ENCODE results near the gene SCN2B.

Gene SCN2B

DNA sequence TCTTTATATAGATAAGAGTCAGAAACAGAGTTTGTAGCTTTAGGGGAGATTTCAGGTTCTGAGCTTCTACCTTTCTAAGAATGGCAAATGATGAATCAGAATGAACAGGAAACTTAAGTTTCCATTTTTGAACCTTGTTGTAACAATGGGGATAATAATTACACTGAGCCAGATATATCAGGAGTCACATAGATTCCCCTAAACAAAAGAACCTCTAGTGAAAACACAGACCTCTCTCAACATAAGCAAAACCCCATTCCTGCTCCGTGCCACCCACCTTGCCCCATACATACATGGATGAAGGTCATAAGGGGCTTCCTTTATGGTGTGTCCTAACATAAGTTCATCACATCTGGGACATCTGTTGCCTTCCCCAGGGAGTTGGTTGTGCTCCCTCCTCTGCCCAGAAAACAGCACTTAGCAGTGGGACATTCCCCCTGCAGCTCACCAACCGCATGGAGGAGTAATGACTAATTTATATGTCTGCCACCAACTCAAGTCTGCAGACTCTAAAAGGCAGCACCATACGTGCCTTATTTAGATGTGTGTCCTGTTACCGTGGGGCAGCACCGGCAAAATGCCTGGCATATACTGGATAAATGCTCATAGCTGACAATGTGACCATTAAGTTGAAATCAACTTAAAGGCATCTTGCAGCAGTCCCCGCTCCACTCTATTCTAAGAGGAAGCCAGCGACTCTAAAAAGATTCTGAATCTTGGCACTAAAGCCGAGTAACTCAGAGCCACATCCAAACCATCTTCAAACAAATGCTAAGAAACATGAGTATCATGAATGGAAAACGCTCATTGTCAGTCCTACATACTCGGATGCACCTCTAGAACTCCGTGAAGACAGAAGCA lies 40.4 kb upstream of the SCN2B start:
- Histone ChIP-seq H3K4me3 (replicated peaks; ENCODE audit: insufficient read depth, low read length) (no peak overlapping the region), H3K27me3 (ENCODE audit: insufficient read depth, poor library complexity, severe bottlenecking) (no peaks in the 10 kb centered on the region), H3K27ac (replicated peaks) (no peak overlapping the region)
- no peak for DNase-seq (ENCODE audit: low read depth in 1 of 2, low spot score in 1 of 2)
- no peak for TF ChIP-seq POLR2AphosphoS5 (IDR thresholded peaks at IDR 0.05; ENCODE audit: low read depth)
- TF ChIP-seq, protein P1, sequence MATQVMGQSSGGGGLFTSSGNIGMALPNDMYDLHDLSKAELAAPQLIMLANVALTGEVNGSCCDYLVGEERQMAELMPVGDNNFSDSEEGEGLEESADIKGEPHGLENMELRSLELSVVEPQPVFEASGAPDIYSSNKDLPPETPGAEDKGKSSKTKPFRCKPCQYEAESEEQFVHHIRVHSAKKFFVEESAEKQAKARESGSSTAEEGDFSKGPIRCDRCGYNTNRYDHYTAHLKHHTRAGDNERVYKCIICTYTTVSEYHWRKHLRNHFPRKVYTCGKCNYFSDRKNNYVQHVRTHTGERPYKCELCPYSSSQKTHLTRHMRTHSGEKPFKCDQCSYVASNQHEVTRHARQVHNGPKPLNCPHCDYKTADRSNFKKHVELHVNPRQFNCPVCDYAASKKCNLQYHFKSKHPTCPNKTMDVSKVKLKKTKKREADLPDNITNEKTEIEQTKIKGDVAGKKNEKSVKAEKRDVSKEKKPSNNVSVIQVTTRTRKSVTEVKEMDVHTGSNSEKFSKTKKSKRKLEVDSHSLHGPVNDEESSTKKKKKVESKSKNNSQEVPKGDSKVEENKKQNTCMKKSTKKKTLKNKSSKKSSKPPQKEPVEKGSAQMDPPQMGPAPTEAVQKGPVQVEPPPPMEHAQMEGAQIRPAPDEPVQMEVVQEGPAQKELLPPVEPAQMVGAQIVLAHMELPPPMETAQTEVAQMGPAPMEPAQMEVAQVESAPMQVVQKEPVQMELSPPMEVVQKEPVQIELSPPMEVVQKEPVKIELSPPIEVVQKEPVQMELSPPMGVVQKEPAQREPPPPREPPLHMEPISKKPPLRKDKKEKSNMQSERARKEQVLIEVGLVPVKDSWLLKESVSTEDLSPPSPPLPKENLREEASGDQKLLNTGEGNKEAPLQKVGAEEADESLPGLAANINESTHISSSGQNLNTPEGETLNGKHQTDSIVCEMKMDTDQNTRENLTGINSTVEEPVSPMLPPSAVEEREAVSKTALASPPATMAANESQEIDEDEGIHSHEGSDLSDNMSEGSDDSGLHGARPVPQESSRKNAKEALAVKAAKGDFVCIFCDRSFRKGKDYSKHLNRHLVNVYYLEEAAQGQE (IDR thresholded peaks at IDR 0.05; ENCODE audit: insufficient replicate concordance, low read depth), result no peak
- TF ChIP-seq, protein P2, sequence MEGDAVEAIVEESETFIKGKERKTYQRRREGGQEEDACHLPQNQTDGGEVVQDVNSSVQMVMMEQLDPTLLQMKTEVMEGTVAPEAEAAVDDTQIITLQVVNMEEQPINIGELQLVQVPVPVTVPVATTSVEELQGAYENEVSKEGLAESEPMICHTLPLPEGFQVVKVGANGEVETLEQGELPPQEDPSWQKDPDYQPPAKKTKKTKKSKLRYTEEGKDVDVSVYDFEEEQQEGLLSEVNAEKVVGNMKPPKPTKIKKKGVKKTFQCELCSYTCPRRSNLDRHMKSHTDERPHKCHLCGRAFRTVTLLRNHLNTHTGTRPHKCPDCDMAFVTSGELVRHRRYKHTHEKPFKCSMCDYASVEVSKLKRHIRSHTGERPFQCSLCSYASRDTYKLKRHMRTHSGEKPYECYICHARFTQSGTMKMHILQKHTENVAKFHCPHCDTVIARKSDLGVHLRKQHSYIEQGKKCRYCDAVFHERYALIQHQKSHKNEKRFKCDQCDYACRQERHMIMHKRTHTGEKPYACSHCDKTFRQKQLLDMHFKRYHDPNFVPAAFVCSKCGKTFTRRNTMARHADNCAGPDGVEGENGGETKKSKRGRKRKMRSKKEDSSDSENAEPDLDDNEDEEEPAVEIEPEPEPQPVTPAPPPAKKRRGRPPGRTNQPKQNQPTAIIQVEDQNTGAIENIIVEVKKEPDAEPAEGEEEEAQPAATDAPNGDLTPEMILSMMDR (IDR thresholded peaks at IDR 0.05; ENCODE audit: insufficient read depth, low read length), result no peak
- no peak for TF ChIP-seq SPI1 (IDR thresholded peaks at IDR 0.05; ENCODE audit: borderline replicate concordance, low read depth)
- no peak for TF ChIP-seq GABPA (IDR thresholded peaks at IDR 0.05; ENCODE audit: low read depth)

DNA sequence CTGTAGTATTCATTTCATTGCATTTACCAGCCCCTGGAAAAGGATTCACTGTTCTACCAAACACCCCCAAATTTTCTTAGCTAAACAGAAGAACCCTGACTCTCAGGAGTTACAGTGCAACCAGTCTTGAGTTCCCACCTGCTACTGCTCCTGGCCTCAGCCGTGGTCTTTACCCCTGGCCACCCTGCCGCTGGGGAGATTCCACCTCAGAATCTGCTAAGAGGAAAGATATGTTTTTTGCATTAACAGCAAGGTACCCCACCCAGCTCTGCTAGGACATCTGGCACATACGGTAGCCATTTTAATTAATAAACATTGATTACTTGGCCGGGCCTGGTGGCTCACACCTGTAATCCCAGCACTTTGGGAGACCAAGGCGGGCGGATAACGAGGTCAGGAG lies 39.3 kb upstream of the SCN2B start:
- no peak for DNase-seq (ENCODE audit: low read depth in 1 of 2, low spot score in 1 of 2)
- TF ChIP-seq GABPA (IDR thresholded peaks at IDR 0.05; ENCODE audit: low read depth) (no peak), SPI1 (IDR thresholded peaks at IDR 0.05; ENCODE audit: borderline replicate concordance, low read depth) (no peak), POLR2AphosphoS5 (IDR thresholded peaks at IDR 0.05; ENCODE audit: low read depth) (no peak)
- TF ChIP-seq, protein P1 (IDR thresholded peaks at IDR 0.05; ENCODE audit: insufficient replicate concordance, low read depth), result no peak
- TF ChIP-seq, protein P2 (IDR thresholded peaks at IDR 0.05; ENCODE audit: insufficient read depth, low read length), result no peak
- H3K4me3 ChIP-seq (replicated peaks; ENCODE audit: insufficient read depth, low read length), result no peak overlapping the region
- peak overlapping the region; percentile 76 for H3K27ac ChIP-seq (replicated peaks)
- H3K27me3 ChIP-seq (ENCODE audit: insufficient read depth, poor library complexity, severe bottlenecking), result no peaks in the 10 kb centered on the region

DNA sequence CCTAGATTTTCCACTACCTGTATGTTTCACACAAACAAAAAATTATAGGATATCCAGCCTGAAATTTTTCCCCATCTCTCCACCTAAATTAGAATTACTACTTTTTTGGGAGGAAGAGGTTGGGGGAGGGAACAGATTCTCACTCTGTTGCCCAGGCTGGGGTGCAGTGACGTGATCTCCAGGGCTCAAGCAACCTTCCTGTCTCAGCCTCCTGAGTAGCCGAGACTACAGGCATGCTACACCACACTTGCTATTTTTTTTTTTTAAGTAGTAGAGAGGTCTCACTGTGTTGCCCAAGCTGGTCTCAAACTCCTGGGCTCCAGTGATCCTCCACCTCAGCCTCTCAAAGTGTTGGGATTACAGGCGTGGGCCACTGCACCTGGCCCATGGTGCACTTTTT lies 38.8 kb upstream of the SCN2B start:
- Histone ChIP-seq H3K4me3 (replicated peaks; ENCODE audit: insufficient read depth, low read length) (no peak overlapping the region), H3K27me3 (ENCODE audit: insufficient read depth, poor library complexity, severe bottlenecking) (no peaks in the 10 kb centered on the region), H3K27ac (replicated peaks) (peak overlapping the region; percentile 76)
- TF ChIP-seq, protein P1 (IDR thresholded peaks at IDR 0.05; ENCODE audit: insufficient replicate concordance, low read depth), result no peak
- TF ChIP-seq, protein P2 (IDR thresholded peaks at IDR 0.05; ENCODE audit: insufficient read depth, low read length), result no peak
- TF ChIP-seq POLR2AphosphoS5 (IDR thresholded peaks at IDR 0.05; ENCODE audit: low read depth), result no peak
- TF ChIP-seq SPI1 (IDR thresholded peaks at IDR 0.05; ENCODE audit: borderline replicate concordance, low read depth), result no peak
- no peak for TF ChIP-seq GABPA (IDR thresholded peaks at IDR 0.05; ENCODE audit: low read depth)
- peak in 1 of 2 experiments; percentile 52 for DNase-seq (ENCODE audit: low read depth in 1 of 2, low spot score in 1 of 2)
